BLaER1 (cell line): ENCODE results near the gene CDA.

Experiments used
- H3K27ac ChIP-seq: shearing (Covaris generic); formaldehyde crosslinking; 2 replicates; pipeline ENCODE4 v1.8.1; 2022
- H3K27me3 ChIP-seq: shearing (Covaris generic); formaldehyde crosslinking; 2 replicates; pipeline ENCODE4 v1.8.1; 2022
- H3K36me3 ChIP-seq: shearing (Covaris generic); formaldehyde crosslinking; 2 replicates; pipeline ENCODE4 v1.8.1; 2022
- H3K4me1 ChIP-seq: shearing (Covaris generic); formaldehyde crosslinking; 2 replicates; pipeline ENCODE4 v1.8.1; 2022
- H3K4me2 ChIP-seq: shearing (Covaris generic); formaldehyde crosslinking; 2 replicates; pipeline ENCODE4 v1.8.1; 2022
- H3K4me3 ChIP-seq: shearing (Covaris generic); formaldehyde crosslinking; 2 replicates; pipeline ENCODE4 v1.8.1; 2022
- H3K9ac ChIP-seq: shearing (Covaris generic); formaldehyde crosslinking; 2 replicates; pipeline ENCODE4 v1.8.1; 2022
- H3K9me3 ChIP-seq: shearing (Covaris generic); formaldehyde crosslinking; 2 replicates; pipeline ENCODE4 v1.8.1; 2022
- H4K20me1 ChIP-seq: shearing (Covaris generic); formaldehyde crosslinking; 2 replicates; pipeline ENCODE4 v1.8.1; 2022
- Cebpa-rat ChIP-seq: shearing (Covaris generic); IDR thresholded peaks from 2 replicates; pipeline ENCODE4 v1.8.1; 2022

The CDA gene

GRCh38 chr1:20560966-20561365 lies 27.9 kb upstream of the CDA start:
- H3K9me3 ChIP-seq: no peaks in the 10 kb centered on the region
- no peaks in the 10 kb centered on the region for H4K20me1 ChIP-seq
- H3K4me1 ChIP-seq: peaks cover 27% of the 10 kb centered on the region
- no peak overlapping the region for H3K27ac ChIP-seq
- H3K36me3 ChIP-seq: no peaks in the 10 kb centered on the region
- no peak overlapping the region for H3K4me2 ChIP-seq
- no peak overlapping the region for H3K4me3 ChIP-seq
- H3K27me3 ChIP-seq: 0 out of 2 replicates have a peak, but pooled peaks cover 3% of the 10 kb centered on the region
- TF ChIP-seq Cebpa-rat: no peak
- no peak overlapping the region for H3K9ac ChIP-seq

- Histone ChIP-seq H3K9ac (no peak overlapping the region), H3K4me3 (no peak overlapping the region), H3K4me1 (peaks cover 16% of the 10 kb centered on the region), H4K20me1 (no peaks in the 10 kb centered on the region), H3K9me3 (no peaks in the 10 kb centered on the region), H3K4me2 (peak overlapping the region; percentile 32), H3K27me3 (no peaks in the 10 kb centered on the region), H3K27ac (no peak overlapping the region), H3K36me3 (no peaks in the 10 kb centered on the region)
- no peak for TF ChIP-seq Cebpa-rat
Observed at GRCh38 chr1:20565234-20565633, 23.7 kb upstream of the CDA start.

GRCh38 chr1:20569523-20570098 lies 19.3 kb upstream of the CDA start:
- H3K27ac ChIP-seq: no peak overlapping the region
- H3K36me3 ChIP-seq: no peaks in the 10 kb centered on the region
- peaks cover 15% of the 10 kb centered on the region for H3K9me3 ChIP-seq
- no peaks in the 10 kb centered on the region for H4K20me1 ChIP-seq
- peaks cover 25% of the 10 kb centered on the region for H3K4me1 ChIP-seq
- no peak overlapping the region for H3K9ac ChIP-seq
- no peak for TF ChIP-seq Cebpa-rat
- no peak overlapping the region for H3K4me2 ChIP-seq
- H3K27me3 ChIP-seq: no peaks in the 10 kb centered on the region
- no peak overlapping the region for H3K4me3 ChIP-seq

- Histone ChIP-seq H4K20me1 (no peaks in the 10 kb centered on the region), H3K9ac (no peak overlapping the region), H3K4me3 (no peak overlapping the region), H3K4me2 (no peak overlapping the region), H3K27me3 (no peaks in the 10 kb centered on the region), H3K4me1 (peaks cover 16% of the 10 kb centered on the region), H3K36me3 (no peaks in the 10 kb centered on the region), H3K9me3 (peaks cover 15% of the 10 kb centered on the region), H3K27ac (no peak overlapping the region)
- no peak for TF ChIP-seq Cebpa-rat
Observed at GRCh38 chr1:20571427-20571826, 17.5 kb upstream of the CDA start.

- Histone ChIP-seq H3K27me3 (no peaks in the 10 kb centered on the region), H3K9me3 (peaks cover 15% of the 10 kb centered on the region), H3K4me2 (peak overlapping the region; percentile 47), H3K9ac (no peak overlapping the region), H3K36me3 (no peaks in the 10 kb centered on the region), H4K20me1 (no peaks in the 10 kb centered on the region), H3K4me1 (peaks cover 16% of the 10 kb centered on the region), H3K27ac (no peak overlapping the region), H3K4me3 (no peak overlapping the region)
- no peak for TF ChIP-seq Cebpa-rat
Observed at GRCh38 chr1:20573987-20574386, 14.9 kb upstream of the CDA start.

GRCh38 chr1:20574686-20575540 lies 14.0 kb upstream of the CDA start:
- peak overlapping the region; percentile 47 for H3K4me2 ChIP-seq

GRCh38 chr1:20575541-20576336 lies 13.2 kb upstream of the CDA start:
- TF ChIP-seq Cebpa-rat: no peak
- peaks cover 15% of the 10 kb centered on the region for H3K9me3 ChIP-seq
- peaks cover 16% of the 10 kb centered on the region for H3K4me1 ChIP-seq
- no peaks in the 10 kb centered on the region for H3K27me3 ChIP-seq
- no peak overlapping the region for H3K4me2 ChIP-seq
- no peak overlapping the region for H3K27ac ChIP-seq
- H4K20me1 ChIP-seq: no peaks in the 10 kb centered on the region
- H3K36me3 ChIP-seq: no peaks in the 10 kb centered on the region
- no peak overlapping the region for H3K4me3 ChIP-seq
- H3K9ac ChIP-seq: no peak overlapping the region

More at GRCh38 chr1:20574686-20575540, 14.0 kb upstream of the CDA start:
- Histone ChIP-seq H3K9me3 (peaks cover 15% of the 10 kb centered on the region), H3K36me3 (no peaks in the 10 kb centered on the region), H4K20me1 (no peaks in the 10 kb centered on the region), H3K4me1 (peaks cover 16% of the 10 kb centered on the region), H3K4me3 (no peak overlapping the region), H3K27ac (no peak overlapping the region), H3K9ac (no peak overlapping the region), H3K27me3 (no peaks in the 10 kb centered on the region)
- no peak for TF ChIP-seq Cebpa-rat

- Histone ChIP-seq H3K4me2 (no peak overlapping the region), H3K36me3 (no peaks in the 10 kb centered on the region), H3K4me1 (peaks cover 16% of the 10 kb centered on the region), H3K27me3 (no peaks in the 10 kb centered on the region), H3K9me3 (no peaks in the 10 kb centered on the region), H3K27ac (no peak overlapping the region), H3K9ac (no peak overlapping the region), H4K20me1 (no peaks in the 10 kb centered on the region), H3K4me3 (no peak overlapping the region)
- no peak for TF ChIP-seq Cebpa-rat
Observed at GRCh38 chr1:20578062-20578461, 10.8 kb upstream of the CDA start.

GRCh38 chr1:20578721-20579395 lies 10.0 kb upstream of the CDA start:
- Histone ChIP-seq H3K4me3 (no peak overlapping the region), H3K4me2 (no peak overlapping the region), H3K4me1 (peaks cover 9% of the 10 kb centered on the region), H3K9me3 (no peaks in the 10 kb centered on the region), H4K20me1 (no peaks in the 10 kb centered on the region), H3K9ac (no peak overlapping the region), H3K27me3 (no peaks in the 10 kb centered on the region), H3K27ac (no peak overlapping the region), H3K36me3 (no peaks in the 10 kb centered on the region)
- no peak for TF ChIP-seq Cebpa-rat
